Natural killer cell treated with Interleukin-12 subunit alpha and Interleukin-12 subunit beta and Interleukin-15 and Interleukin-18, amount 100 ng/mL, for 72 hours (primary cell): ENCODE measurements around the gene USP24. TPM values are rescaled to one million over a fixed set of nuclear protein-coding genes. Genes with fewer than 3 reads are reported as not detected.
"Not testable (repeated sequence)": the region's sequence is repeated elsewhere in the genome, so short reads cannot be mapped to it uniquely, and the experiment has no call there.

Source experiments
- ATAC-seq, 2 donors: fragments of 150-1000 bp; cut with Tn5 transposase in 1 of 2; sonication (Bioruptor Pico), chemical (Tn5 transposase) in 1 of 2; 2 replicates each; pipeline ENCODE4 v1.10.0; 2021
- DNase-seq: peaks from one replicate; pipeline ENCODE4 v3.0.0; 2022; ENCODE audit warnings: low spot score
- H3K27ac Mint-ChIP-seq, 2 donors: 1 replicate in 1 of 2; 2 replicates in 1 of 2; pipeline ENCODE4 v1.8.0; 2022; ENCODE audit warnings: mixed read lengths in 2 of 2, mild to moderate bottlenecking in 1 of 2, moderate library complexity in 1 of 2
- H3K27me3 Mint-ChIP-seq, 2 donors: 1 replicate in 1 of 2; 2 replicates in 1 of 2; pipeline ENCODE4 v1.8.0; 2022; ENCODE audit warnings: mixed read lengths in 2 of 2
- H3K36me3 Mint-ChIP-seq: one replicate; pipeline ENCODE4 v1.8.0; 2022; ENCODE audit warnings: mixed read lengths
- H3K4me1 Mint-ChIP-seq, 2 donors: 1 replicate in 1 of 2; 2 replicates in 1 of 2; pipeline ENCODE4 v1.8.0; 2022; ENCODE audit warnings: low read depth in 2 of 2, mixed read lengths in 2 of 2, mild to moderate bottlenecking in 1 of 2
- H3K4me3 Mint-ChIP-seq: one replicate; pipeline ENCODE4 v1.8.0; 2022; ENCODE audit warnings: mixed read lengths
- H3K9me3 Mint-ChIP-seq: 2 replicates; pipeline ENCODE4 v1.8.0; 2022; ENCODE audit warnings: mixed read lengths
- total RNA-seq, 2 donors: library from RNA; stranded (reverse); gene quantifications; one replicate each; pipeline ENCODE4 v1.2.3, GENCODE V29; 2022

Gene USP24
- total RNA-seq, 2 donors from 2014 or later: 66.8 to 83.1 TPM

DNA sequence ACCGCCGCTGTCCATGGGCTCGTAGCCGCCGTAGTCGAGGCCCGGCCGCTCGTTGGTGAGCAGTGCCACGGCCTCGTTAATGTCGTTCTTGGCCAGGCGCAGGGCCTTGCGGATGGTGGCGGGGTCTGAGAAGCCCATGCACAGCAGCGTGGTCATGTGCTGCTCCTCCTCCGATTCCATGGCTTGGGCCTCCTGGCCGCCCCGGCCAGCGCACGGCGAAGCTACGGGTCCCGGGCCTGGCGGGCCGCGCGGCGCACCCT, 300 bp downstream of the USP24 start:
- ATAC-seq (peak; percentile 52 to 62), DNase-seq (peak; percentile 60)
- Mint-ChIP-seq H3K4me3 (peak overlapping the region; percentile 99), H3K9me3 (no peaks in the 10 kb centered on the region), H3K36me3 (peaks cover 7% of the 10 kb centered on the region), H3K27me3 (no peaks in the 10 kb centered on the region), H3K27ac (peak overlapping the region in 1 of 2 donors; percentile 93), H3K4me1 (peaks cover 56 to 71% of the 10 kb centered on the region in 2 donors)

DNA sequence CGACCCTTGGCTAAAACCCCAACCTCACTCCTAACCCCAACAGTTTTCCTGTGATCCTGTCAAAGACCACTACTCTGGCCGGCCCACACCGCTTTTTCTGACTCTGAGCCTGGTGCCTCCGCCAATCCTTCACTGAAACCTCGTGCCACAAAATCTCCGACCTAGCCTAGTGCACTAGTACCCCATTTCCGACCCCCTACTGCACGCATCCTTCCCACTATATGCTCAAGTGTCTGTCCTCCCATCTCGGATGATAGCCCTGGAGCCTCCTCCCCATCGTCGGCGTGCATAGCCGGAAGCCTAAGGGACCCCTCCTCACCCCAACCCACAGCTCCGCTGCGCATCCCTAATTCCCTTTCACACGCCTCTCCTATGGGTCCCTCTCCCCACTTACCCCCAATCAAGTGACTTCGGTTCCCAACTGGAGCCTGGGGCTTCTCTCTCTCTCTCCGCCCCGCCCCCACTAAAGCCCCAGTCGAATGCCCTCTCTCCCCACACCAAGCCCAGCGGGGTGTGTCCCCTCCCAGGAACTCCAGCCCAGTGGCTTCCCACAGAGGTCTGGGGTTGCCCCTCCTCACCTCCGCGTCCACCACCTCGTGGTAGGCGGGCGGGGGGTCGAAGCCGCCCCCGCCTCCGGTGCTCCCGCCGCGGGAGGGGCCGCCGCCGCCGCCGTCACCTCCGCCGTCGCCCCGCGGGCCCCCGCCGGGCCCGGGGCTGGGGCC, 791 bp downstream of the USP24 start:
- Mint-ChIP-seq H3K4me1 (peaks cover 58 to 76% of the 10 kb centered on the region in 2 donors), H3K4me3 (peak overlapping the region; percentile 99), H3K9me3 (no peaks in the 10 kb centered on the region), H3K36me3 (peaks cover 7% of the 10 kb centered on the region), H3K27me3 (no peaks in the 10 kb centered on the region), H3K27ac (peak overlapping the region; percentile 93)
- ATAC-seq: peak; percentile 25 to 44
- DNase-seq: peak; percentile 65

DNA sequence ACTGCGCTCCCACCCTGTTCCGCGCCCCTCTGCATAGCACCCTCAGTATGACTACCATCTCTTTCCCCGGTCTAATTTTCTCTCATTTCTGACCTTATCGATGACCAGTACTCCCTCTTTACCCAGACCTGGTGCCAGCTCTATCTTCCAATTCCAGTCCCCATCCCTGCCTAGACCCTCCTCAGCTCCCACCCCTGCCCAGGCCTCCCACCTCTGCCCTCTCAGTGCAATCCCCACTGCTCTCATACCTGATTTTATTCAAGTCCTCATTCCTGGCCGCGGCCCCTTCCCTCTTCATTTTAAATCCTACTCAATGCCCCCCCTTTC, 1.3 kb downstream of the USP24 start:
- no peak for DNase-seq
- Mint-ChIP-seq H3K9me3 (no peaks in the 10 kb centered on the region), H3K36me3 (peaks cover 7% of the 10 kb centered on the region)

DNA sequence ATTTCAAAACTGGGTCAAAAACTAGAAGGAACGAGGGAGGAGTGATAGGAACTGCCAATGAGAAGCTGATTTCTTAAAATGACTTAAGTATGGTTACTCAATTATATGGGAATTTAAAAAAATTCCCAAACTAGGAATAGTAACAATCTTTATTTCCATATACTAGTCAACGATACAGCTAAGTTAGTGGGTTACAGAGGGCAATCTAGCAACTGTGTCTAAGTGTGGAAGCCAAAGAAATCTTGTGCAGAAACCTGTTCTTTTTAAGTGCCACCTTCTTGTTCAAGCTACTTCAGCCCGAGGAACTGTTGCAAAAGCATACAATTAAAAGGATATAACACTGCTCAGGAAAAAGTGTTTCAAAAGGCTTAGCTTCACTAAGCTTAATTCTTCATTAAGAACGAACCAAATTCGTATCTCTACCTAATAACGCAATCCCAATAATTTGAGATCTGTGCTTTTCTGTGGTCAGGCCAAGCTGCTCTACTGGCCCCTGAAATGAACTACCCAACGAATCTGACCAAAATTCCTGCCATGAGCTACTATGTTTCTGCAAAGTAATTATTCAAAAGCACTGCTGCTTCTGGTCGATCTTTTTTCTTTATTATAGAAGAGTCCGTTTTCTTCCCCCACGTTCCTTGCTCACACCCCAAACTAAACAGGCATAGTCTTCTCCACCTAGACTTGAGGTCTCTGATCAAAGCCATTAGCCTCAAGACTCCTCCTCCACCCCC, 1.8 kb downstream of the USP24 start:
- peak overlapping the region; percentile 93 for H3K27ac Mint-ChIP-seq

More for the DNA sequence above, 1.3 kb downstream of the USP24 start:
- Mint-ChIP-seq H3K27me3 (no peaks in the 10 kb centered on the region), H3K4me1 (peaks cover 61 to 81% of the 10 kb centered on the region in 2 donors), H3K27ac (peak overlapping the region; percentile 93), H3K4me3 (peak overlapping the region; percentile 99)
- no peak for ATAC-seq

DNA sequence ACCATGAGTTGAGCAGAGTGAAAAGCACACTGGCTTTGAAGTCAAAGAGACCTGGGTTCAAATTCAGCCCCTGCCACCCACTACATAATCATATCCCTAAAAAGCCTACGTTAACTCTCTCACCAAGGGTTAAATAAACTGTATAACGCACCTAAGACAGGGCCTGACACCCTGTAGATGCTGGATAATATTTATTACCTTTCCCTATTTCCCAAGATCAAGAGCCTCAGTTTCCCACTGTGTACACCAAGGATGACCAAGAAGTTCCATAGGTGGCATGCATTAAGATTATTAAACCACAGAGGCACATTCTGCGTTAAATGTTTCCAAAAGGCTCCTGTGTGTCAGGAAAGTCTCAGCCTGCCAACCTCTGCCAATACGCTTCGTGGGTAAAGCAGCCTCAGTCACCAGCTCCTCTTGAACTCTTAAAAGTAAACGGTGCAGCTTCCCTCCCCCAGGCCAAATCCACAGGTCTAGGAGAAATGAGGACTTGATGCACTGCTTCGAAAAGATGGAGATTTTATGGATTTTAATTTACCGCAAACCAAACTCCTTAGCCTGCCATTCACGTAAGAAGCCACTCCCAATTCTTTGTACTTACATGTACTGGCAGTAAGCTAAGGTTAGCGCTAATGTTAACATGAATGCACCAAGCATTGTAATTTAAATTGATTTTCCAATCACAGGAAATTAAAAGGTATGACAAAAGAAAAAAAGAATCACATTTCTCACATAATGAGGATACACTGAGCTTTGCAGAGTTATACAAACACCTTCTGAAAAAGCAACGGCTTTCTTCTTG, 2.6 kb downstream of the USP24 start:
- ATAC-seq (no peak), DNase-seq (no peak)
- Mint-ChIP-seq H3K36me3 (peaks cover 7% of the 10 kb centered on the region), H3K27ac (peak overlapping the region; percentile 93), H3K4me1 (peaks cover 56 to 73% of the 10 kb centered on the region in 2 donors), H3K27me3 (no peaks in the 10 kb centered on the region), H3K9me3 (no peaks in the 10 kb centered on the region), H3K4me3 (peak overlapping the region; percentile 99)

More for the DNA sequence above, 1.8 kb downstream of the USP24 start:
- DNase-seq (no peak), ATAC-seq (no peak)
- Mint-ChIP-seq H3K36me3 (peaks cover 7% of the 10 kb centered on the region), H3K4me3 (peak overlapping the region; percentile 99), H3K4me1 (peaks cover 60 to 80% of the 10 kb centered on the region in 2 donors), H3K9me3 (no peaks in the 10 kb centered on the region), H3K27me3 (no peaks in the 10 kb centered on the region)

DNA sequence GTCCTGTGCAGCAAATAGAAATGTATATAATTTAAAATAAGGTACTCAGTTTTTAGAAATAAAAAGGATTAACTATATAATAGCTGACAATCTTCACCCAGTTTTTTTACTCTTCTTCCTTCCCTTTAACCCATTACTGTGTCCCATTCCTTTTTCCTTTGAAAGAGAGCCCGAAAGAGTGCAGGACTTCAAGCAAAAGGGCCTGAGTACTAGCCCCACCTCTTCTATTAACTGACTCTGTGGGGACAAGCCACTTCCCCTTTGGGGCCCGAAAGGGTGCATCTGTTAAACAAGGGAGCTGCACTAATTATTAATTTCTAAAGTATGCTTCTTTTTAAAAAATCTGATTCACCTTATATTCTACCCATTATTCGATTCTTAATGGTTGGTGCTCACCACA, 3.3 kb downstream of the USP24 start:
- ATAC-seq (no peak), DNase-seq (no peak)
- Mint-ChIP-seq H3K4me1 (peaks cover 53 to 72% of the 10 kb centered on the region in 2 donors), H3K27me3 (no peaks in the 10 kb centered on the region), H3K4me3 (peak overlapping the region; percentile 99), H3K9me3 (no peaks in the 10 kb centered on the region), H3K27ac (peak overlapping the region; percentile 93), H3K36me3 (peaks cover 7% of the 10 kb centered on the region)

DNA sequence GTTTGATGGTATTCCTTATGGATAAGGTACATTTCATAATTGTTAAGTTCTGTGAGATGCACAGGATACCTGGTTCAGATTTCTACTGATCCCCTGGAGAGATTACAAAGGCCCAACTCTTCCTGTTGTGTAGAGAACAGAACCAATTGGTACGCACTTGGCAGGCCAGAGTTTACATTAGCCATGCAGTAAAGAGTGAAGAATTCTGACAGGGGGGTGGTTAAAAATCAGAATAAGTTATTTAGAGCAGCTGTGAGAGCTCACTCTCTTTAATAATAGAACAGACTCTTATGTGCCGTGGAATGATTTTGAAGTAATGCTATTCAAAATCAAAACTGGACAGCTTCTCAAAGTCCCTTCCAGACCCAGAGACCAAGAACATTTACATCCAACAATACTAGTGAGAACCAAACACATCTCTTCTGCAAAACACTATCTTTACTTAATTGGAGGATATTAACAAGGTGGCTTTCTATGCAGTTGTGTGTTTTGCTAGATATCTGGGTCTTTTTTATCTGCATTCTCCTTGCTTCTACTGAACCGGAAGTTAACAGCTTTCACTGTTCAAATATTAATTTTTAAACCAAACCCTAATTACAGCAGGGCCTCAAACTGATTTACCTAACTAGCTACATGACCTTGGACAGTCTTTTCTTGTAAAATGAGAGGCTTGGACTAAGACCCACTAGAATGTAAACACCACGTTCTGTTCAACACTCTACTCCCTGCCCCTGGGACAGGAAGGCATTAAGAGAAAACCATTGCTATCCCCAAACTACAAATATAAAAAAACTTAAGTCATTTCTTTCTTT, 4.0 kb downstream of the USP24 start:
- Mint-ChIP-seq H3K9me3 (no peaks in the 10 kb centered on the region), H3K4me1 (peaks cover 48 to 69% of the 10 kb centered on the region in 2 donors), H3K4me3 (peak overlapping the region; percentile 99), H3K36me3 (peaks cover 9% of the 10 kb centered on the region), H3K27me3 (no peaks in the 10 kb centered on the region), H3K27ac (peak overlapping the region; percentile 93)
- DNase-seq (no peak), ATAC-seq (no peak)

DNA sequence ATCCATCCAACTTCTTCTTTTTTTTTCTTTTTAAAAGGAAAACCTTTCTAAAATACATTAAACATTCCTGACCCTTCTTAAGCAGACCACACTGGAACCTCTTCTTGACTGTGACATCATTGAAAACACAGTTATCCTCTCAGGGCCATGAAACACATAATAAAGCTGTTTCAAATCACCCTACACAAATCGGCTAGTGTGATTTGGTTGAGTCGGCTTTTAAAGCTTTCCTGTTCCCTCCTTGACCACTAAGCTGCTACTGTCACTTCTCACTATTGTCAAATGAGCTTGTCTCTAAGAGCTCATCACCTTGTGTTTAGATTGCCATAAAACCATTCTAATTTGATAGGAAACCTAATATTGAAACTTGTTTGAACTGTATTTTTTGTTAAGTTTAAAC, 5.9 kb downstream of the USP24 start:
- Mint-ChIP-seq H3K4me3 (peak overlapping the region; percentile 60), H3K4me1 (peaks cover 52 to 76% of the 10 kb centered on the region in 2 donors), H3K27ac (peak overlapping the region; percentile 93)

DNA sequence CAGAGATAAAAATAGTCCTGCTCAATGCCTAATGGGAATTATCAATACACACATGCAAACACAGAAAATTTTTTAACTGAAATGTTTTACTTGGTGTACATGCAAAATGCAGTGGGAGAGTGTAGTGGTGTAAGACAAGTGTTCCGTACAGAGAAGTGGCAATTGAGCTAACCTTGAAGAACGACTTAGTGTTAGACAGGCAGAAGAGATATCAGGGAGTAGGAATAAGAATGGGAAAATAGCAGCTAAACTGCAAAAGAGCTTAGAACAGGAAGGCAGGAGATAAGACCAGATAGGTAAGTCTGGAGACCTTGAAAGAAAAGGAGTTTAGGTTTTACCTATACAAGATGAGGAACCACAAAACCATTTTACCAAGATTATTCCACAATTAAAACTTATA, 9.0 kb downstream of the USP24 start:
- no peak for ATAC-seq
- Mint-ChIP-seq H3K36me3 (peaks cover 6% of the 10 kb centered on the region), H3K4me1 (peaks cover 38 to 70% of the 10 kb centered on the region in 2 donors), H3K4me3 (no peak overlapping the region), H3K27ac (no peak overlapping the region), H3K27me3 (no peaks in the 10 kb centered on the region), H3K9me3 (no peaks in the 10 kb centered on the region)
- DNase-seq: no peak

More for the DNA sequence above, 5.9 kb downstream of the USP24 start:
- Mint-ChIP-seq H3K27me3 (no peaks in the 10 kb centered on the region), H3K36me3 (peaks cover 6% of the 10 kb centered on the region), H3K9me3 (no peaks in the 10 kb centered on the region)
- ATAC-seq: peak in 1 of 2 donors; percentile 48
- DNase-seq: no peak

DNA sequence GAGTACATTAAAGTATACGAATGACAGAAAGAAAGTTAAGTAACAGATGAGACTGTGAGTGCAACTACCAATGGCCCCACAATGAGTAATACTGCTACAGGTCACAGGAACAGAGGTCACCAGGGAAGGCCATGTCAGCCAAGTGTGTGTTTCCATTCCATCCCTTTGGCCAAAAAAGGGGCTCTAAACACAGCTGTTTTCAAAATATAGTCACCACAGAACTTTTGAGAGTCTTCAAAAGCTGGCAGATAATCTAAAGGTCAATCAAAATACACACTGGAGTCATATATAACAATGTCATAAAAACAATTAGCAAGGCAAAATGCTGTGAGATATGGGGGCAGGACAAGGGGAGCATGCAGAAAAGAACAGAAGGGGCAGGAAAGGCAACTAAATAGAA, 10.2 kb downstream of the USP24 start:
- Mint-ChIP-seq H3K4me3 (peak overlapping the region; percentile 67), H3K4me1 (peaks cover 40 to 66% of the 10 kb centered on the region in 2 donors), H3K27ac (peak overlapping the region; percentile 72 to 76), H3K9me3 (no peaks in the 10 kb centered on the region), H3K36me3 (peaks cover 6% of the 10 kb centered on the region), H3K27me3 (no peaks in the 10 kb centered on the region)
- DNase-seq (no peak), ATAC-seq (peak; percentile 81 to 91)

DNA sequence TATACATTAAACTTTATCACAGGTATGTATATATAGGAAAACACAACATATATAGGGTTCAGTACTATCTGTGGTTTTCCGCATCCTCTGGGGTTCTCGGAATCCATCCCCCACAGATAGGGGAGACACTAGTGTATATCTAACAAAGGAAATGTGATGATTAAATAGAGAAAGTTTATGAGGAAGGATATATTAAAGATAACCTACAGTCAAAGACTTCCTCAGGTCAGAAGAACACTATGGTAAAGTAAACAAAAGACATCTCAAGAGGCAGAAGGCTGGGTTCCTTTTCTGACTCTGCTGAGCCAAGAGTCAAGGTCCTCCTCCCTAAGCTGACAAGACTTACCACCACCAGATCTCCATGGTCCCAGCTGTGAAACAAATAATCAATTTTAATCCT, 12.1 kb downstream of the USP24 start:
- no peak for DNase-seq
- Mint-ChIP-seq H3K27ac (peak overlapping the region; percentile 30 to 65), H3K9me3 (no peaks in the 10 kb centered on the region), H3K36me3 (peaks cover 11% of the 10 kb centered on the region), H3K4me1 (peaks cover 42 to 72% of the 10 kb centered on the region in 2 donors), H3K4me3 (peak overlapping the region; percentile 18), H3K27me3 (no peaks in the 10 kb centered on the region)
- peak in 1 of 2 donors; percentile 51 for ATAC-seq

DNA sequence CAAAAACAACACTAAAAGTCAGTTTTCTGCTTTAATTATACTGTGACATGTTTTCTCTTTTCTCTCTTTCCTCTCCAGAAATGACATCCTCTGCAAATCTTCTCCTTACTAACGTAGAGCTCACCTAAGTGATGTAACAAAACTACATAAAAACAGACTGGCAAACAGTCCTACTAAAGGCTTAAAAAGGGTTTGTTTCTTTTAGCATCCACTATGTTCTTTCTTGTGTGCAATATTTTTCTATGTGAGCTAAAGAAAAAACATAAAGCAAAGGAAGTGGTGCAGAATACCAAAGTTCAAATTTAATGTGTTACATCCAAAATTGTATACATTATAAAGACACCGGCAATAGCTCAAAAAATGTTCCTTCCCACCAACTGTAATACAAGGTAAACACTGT, 14.5 kb downstream of the USP24 start:
- peaks cover 5% of the 10 kb centered on the region for H3K36me3 Mint-ChIP-seq
- H3K27ac Mint-ChIP-seq: peak overlapping the region in 1 of 2 donors; percentile 64
- DNase-seq: no peak

DNA sequence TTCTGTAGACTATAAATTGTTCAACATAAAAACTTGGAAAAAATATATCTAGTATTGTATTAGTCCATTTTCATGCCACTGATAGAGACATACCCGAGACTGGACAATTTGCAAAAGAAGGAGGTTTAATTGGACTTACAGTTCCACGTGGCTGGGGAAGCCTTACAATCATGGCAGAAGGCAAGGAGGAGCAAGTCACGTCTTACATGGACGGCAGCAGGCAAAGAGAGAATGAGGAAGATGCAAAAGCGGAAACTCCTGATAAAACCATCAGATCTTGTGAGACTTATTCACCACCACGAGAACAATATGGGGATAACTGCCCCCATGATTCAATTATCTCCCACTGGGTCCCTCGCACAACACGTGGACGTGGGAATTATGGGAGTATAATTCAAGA, 15.4 kb downstream of the USP24 start:
- H3K9me3 Mint-ChIP-seq, ATAC-seq, H3K36me3 Mint-ChIP-seq, H3K4me3 Mint-ChIP-seq, H3K27me3 Mint-ChIP-seq, DNase-seq: not testable (repeated sequence)
- Mint-ChIP-seq H3K27ac (peak overlapping the region in 1 of 2 donors; percentile 11), H3K4me1 (peaks cover 64 to 86% of the 10 kb centered on the region in 2 donors)

More for the DNA sequence above, 14.5 kb downstream of the USP24 start:
- Mint-ChIP-seq H3K9me3 (no peaks in the 10 kb centered on the region), H3K4me1 (peaks cover 60 to 83% of the 10 kb centered on the region in 2 donors), H3K4me3 (no peak overlapping the region), H3K27me3 (no peaks in the 10 kb centered on the region)
- ATAC-seq: no peak
